Body of pancreas (tissue), 4 donors: ENCODE data around the gene CFAP299. TPM values are rescaled to one million over a fixed set of nuclear protein-coding genes. Genes with fewer than 3 reads are reported as not detected.

Source experiments
- ATAC-seq: fragments of 150-250 bp; one replicate; pipeline ENCODE4 v1.9.1; 2016
- DNase-seq, 4 donors: peaks; one replicate each; pipeline ENCODE4 v3.0.0-alpha.2; 2019
- H3K27ac ChIP-seq, 4 donors: fragments of 200-600 bp; sonication (generic); 1 replicate in 3 of 4; 2 replicates in 1 of 4; pipeline versions ENCODE4 v1.5.1 to v1.6.1; 2016 to 2019; ENCODE audit warnings: mild to moderate bottlenecking in 1 of 4, mixed read lengths in 1 of 4, moderate library complexity in 1 of 4
- H3K27me3 ChIP-seq, 2 donors: fragments of 200-600 bp; sonication (generic); one replicate each; pipeline ENCODE4 v1.6.0; 2016; ENCODE audit warnings: mild to moderate bottlenecking in 1 of 2
- H3K36me3 ChIP-seq, 2 donors: fragments of 200-600 bp; sonication (generic); replicated peaks in 1 of 2; 2 replicates each; pipeline ENCODE4 v1.5.1; 2016; ENCODE audit warnings: low read depth in 2 of 2; ENCODE audit not compliant: insufficient read depth in 1 of 2
- H3K4me1 ChIP-seq: fragments of 200-600 bp; sonication (generic); one replicate; pipeline ENCODE4 v1.6.0; 2016
- H3K4me3 ChIP-seq, 2 donors: fragments of 200-600 bp; sonication (generic); 1 replicate in 1 of 2; 2 replicates in 1 of 2; pipeline ENCODE4 v1.5.1; 2016 to 2019
- H3K9me3 ChIP-seq, 3 donors: fragments of 200-600 bp; sonication (generic); 1 replicate in 2 of 3; 2 replicates in 1 of 3; pipeline ENCODE4 v1.5.1; 2016
- POLR2A ChIP-seq, 3 donors: fragments of 450-650 bp; IDR thresholded peaks; one replicate each; pipeline ENCODE4 v1.6.1; 2016; ENCODE audit warnings: antibody characterized with exemption in 3 of 3, mild to moderate bottlenecking in 2 of 3
- WGBS, 2 donors: methylation state at CpG; one replicate each; pipeline ENCODE4 v1.1.5; 2017; 5-methylcytosine and 5-hydroxymethylcytosine counted together
- intact Hi-C: fragments of 100-400 bp; cut with DNase I; formaldehyde crosslinking; loops from one replicate; pipeline ENCODE4 v1.15.1; 2023
- total RNA-seq, 2 donors: library from RNA; depleted of rRNA; stranded (reverse); fragments of >200 nt; gene quantifications; one replicate each; pipeline ENCODE4 v1.1.0, GENCODE V29; 2016
- TF ChIP-seq, protein P1 (sequence below), 7 experiments: fragments of 450-650 bp in 4 of 7; fragments of 200-600 bp in 3 of 7; sonication (generic) in 3 of 7; IDR thresholded peaks; one replicate each; pipeline ENCODE4 v1.5.1; 2016 to 2019; ENCODE audit warnings: antibody characterized with exemption in 7 of 7

Gene CFAP299
- total RNA-seq, 2 donors from 2014 or later = not detected

GRCh38 chr4:80420638-80421037 lies 85.1 kb downstream of the CFAP299 start:
- Histone ChIP-seq H3K36me3 (no peaks in the 10 kb centered on the region), H3K27ac (no peak overlapping the region), H3K4me3 (no peak overlapping the region), H3K4me1 (no peaks in the 10 kb centered on the region), H3K27me3 (no peaks in the 10 kb centered on the region), H3K9me3 (no peaks in the 10 kb centered on the region)
- TF ChIP-seq POLR2A (IDR thresholded peaks at IDR 0.05) = no peak
- TF ChIP-seq, protein P1, sequence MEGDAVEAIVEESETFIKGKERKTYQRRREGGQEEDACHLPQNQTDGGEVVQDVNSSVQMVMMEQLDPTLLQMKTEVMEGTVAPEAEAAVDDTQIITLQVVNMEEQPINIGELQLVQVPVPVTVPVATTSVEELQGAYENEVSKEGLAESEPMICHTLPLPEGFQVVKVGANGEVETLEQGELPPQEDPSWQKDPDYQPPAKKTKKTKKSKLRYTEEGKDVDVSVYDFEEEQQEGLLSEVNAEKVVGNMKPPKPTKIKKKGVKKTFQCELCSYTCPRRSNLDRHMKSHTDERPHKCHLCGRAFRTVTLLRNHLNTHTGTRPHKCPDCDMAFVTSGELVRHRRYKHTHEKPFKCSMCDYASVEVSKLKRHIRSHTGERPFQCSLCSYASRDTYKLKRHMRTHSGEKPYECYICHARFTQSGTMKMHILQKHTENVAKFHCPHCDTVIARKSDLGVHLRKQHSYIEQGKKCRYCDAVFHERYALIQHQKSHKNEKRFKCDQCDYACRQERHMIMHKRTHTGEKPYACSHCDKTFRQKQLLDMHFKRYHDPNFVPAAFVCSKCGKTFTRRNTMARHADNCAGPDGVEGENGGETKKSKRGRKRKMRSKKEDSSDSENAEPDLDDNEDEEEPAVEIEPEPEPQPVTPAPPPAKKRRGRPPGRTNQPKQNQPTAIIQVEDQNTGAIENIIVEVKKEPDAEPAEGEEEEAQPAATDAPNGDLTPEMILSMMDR (IDR thresholded peaks at IDR 0.05) = no peak
- no peak for DNase-seq
- no peak for ATAC-seq
- intact Hi-C loops = no loop called here
- WGBS, 2 donors = 79 to 80% methylated on average over 1 of the region's 1 CpG

DNA sequence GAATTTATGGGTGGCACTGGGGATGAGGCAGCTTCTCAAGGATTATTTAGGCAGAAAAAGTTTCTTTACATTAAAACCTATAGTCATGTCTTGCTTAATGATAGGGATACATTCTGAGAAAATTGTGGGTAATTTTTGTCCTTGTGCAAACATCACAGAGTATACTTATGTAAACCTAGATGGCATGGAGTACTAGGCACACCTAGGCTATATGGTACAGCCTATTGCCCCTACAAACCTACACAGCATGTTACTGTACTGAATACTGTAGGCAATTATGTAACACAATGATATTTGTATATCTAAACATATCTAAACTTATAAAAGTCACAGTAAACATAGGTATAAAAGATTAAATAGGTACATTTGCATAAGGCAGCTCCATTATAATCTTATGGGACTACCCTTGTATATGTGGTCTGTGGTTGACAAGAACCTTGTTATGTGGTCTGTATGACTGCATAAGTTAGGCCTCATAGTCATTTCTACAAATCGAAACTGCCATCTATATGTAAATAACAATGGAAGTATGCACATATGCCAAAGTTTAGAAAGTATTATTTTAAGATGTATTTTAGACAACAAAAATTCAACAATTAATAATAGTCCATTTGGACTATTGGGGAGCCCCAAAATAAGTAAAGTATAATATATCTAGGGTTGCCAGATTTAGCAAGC lies 87.3 kb downstream of the CFAP299 start:
- ATAC-seq (no peak), DNase-seq (no peak)
- no peak overlapping the region for H3K4me3 ChIP-seq
- no peaks in the 10 kb centered on the region for H3K27me3 ChIP-seq
- TF ChIP-seq, protein P1 (IDR thresholded peaks at IDR 0.05) = no peak
- TF ChIP-seq POLR2A (IDR thresholded peaks at IDR 0.05) = no peak
- no peaks in the 10 kb centered on the region for H3K4me1 ChIP-seq
- H3K36me3 ChIP-seq = no peaks in the 10 kb centered on the region
- 48 to 61% methylated on average over 1 of the region's 1 CpG for WGBS, 2 donors
- intact Hi-C loops = no loop called here
- H3K9me3 ChIP-seq = no peaks in the 10 kb centered on the region
- no peak overlapping the region for H3K27ac ChIP-seq

GRCh38 chr4:80423553-80424224 lies 88.2 kb downstream of the CFAP299 start:
- intact Hi-C loops = no loop called here
- Histone ChIP-seq H3K27me3 (no peaks in the 10 kb centered on the region), H3K27ac (no peak overlapping the region), H3K4me3 (no peak overlapping the region), H3K9me3 (no peaks in the 10 kb centered on the region), H3K4me1 (no peaks in the 10 kb centered on the region), H3K36me3 (no peaks in the 10 kb centered on the region)
- TF ChIP-seq, protein P1 (IDR thresholded peaks at IDR 0.05) = no peak
- no peak for TF ChIP-seq POLR2A (IDR thresholded peaks at IDR 0.05)
- DNase-seq (no peak), ATAC-seq (no peak)
- WGBS, 2 donors = 63 to 95% methylated on average over 3 of the region's 3 CpGs

DNA sequence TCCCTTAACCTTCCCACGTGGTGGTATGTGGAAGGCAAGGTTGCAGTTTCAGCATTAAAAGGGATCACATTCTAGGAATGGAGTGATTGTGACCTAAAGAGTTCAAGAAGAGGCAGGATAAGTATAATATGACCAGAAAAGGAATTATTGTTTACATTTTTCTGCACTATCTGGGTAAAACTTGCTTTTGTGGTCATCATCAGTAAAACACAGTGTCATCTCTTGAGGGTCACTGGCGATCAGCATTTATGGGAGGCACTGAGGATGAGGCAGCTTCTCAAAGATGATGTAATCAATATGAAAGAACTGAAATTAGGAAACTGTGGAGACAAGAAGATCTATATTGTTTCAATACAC lies 88.7 kb downstream of the CFAP299 start:
- H3K4me3 ChIP-seq = no peak overlapping the region
- H3K4me1 ChIP-seq = no peaks in the 10 kb centered on the region
- no peak for TF ChIP-seq POLR2A (IDR thresholded peaks at IDR 0.05)
- TF ChIP-seq, protein P1 (IDR thresholded peaks at IDR 0.05) = no peak
- DNase-seq (no peak), ATAC-seq (no peak)
- WGBS, 2 donors = 60 to 68% methylated on average over 2 of the region's 2 CpGs
- H3K9me3 ChIP-seq = no peaks in the 10 kb centered on the region
- no peaks in the 10 kb centered on the region for H3K27me3 ChIP-seq
- no peaks in the 10 kb centered on the region for H3K36me3 ChIP-seq
- no peak overlapping the region for H3K27ac ChIP-seq
- intact Hi-C loops = no loop called here
